Activated T-cell treated with anti-CD3 and anti-CD28 coated beads for 24 hours (primary cell): Measurements from ENCODE around the gene CLSTN1.

Source experiments
- DNase-seq: peaks from one replicate; pipeline ENCODE4 v3.0.0-alpha.2; 2020; ENCODE audit warnings: low read depth

The CLSTN1 gene

DNA sequence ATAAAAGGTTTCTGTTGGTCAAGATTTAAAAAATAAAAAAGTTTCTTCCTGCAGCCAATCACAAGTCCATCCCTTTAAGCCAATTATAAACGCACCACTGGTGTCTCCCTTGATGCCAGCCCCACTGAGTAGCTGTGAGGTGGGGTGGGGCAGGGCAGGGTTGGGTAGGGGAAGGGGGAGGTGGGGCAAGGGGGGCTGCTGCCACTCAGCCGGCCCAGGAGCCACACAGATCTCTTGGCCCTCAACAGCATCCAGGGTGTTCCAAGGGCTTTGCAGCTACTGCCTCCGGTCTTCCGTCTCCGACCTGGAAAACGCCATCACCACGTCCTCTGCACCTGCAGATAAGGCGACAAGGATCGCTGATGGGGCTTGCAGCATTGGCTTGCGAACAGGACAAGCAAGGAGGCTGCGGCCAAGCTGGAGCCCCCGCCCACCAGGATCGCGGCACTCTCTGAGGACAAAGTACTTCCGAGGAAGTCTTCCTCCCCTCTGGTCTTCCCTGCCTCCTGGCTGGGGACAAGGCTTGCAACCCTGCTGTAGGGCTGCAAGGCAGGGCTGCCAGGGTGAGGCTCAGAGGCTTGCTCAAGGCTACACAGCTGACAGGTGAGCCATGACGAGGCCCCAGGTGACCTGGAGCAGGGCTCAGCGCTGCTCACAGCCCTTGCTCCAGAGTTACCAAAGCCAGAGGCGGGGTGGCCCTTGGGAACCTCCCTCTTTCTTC lies 26.8 kb upstream of the CLSTN1 start:
- DNase-seq = no peak

DNA sequence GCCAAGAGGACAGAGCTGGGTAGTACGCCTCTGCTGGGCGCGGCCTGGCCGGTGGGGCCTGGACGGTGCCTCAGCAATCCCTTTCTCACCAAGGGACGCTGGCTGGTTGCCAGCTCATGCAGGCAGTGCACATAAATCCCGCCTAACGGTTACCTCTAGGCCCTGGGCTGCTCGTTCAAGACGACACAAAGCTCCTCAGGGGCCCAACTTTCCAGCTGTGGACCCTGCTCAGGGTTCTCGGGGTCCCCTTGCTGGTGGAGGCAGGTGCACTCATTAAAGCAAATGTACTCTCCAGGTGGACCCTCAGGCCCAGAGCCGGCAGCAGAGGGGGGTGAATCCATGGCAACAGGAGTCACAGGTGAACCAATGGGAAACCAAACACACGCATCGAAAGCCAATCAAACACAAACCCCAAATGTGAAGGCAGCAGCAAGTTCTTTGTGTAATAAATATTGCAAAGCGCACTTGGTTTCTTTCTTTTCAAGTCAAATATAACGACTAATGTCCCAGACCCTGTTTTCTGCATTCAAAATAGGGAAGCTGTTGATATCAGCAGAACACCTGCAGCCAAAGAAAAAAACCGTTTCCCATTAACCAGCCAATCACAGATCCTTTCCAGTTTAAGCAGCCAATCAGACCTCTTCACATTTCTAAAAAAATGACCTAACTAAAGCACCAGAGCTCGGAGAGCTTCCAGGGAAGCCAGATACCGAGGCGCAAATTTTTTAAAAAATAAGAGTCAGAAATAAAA lies 26.1 kb upstream of the CLSTN1 start:
- no peak for DNase-seq

DNA sequence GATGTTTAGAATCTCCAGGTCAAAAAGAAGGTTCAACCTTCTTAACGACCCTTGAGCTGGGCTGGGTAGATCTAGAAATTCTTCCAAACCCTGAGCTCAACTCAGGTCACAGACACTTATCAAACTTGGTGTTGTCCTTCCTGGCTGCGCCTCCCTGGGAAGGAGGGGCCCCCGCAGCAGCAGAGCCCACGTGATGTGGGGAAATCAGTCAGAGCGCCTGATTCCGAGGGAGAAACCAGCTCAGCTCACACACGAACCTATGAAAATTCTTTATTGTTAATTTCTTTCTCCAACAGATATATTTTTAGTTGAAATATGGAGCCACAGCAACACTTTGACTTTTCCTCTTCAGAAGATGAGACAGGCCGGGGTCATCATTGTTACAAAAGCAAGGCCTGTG lies 24.3 kb upstream of the CLSTN1 start:
- DNase-seq = no peak

DNA sequence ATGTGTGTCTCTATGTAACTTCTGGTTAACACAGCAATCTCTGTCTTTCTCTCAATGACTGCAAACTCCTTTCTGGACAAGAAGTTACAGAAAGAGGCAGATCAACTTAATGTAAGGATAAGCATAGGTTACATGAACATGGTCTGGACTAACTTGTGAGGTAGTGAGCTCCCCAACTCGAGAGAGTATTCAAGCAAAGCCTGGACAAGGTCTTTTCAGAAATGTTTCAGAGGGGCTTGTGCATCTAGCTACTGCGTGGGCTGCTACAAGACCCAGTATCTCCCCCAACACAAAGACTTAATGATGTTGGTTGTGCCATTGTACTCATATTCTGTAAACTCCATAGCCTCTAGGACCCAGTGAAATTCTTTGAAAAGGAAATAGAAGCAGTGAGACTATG lies 23.5 kb upstream of the CLSTN1 start:
- no peak for DNase-seq

DNA sequence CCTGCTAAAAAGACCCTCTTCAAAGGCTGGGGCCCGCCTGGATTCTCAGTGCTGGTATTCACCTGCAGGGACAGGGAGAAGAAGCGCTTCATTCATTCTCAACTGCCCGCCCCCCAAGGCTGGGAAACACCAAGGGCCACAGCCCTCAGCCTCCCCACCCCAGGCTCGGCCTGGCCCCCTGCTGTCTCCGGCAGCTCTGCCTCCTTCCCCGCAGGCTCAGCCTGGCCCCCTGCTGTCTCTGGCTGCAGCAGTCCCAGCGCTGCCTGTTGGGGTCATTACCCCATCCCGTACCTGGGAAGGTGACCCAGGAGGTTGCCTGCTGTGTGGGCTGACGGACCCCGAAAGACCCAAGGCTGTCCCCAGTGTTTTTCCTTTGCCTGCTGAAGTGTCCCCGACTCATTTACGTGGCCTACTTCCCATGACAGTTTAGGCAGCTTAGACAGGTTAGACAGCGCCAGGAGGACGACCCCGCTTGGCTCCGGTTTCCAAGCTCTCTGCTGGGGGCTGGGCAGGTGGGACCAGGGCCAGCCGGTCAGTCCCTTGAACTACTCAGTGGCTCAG lies 22.9 kb upstream of the CLSTN1 start:
- DNase-seq = no peak

DNA sequence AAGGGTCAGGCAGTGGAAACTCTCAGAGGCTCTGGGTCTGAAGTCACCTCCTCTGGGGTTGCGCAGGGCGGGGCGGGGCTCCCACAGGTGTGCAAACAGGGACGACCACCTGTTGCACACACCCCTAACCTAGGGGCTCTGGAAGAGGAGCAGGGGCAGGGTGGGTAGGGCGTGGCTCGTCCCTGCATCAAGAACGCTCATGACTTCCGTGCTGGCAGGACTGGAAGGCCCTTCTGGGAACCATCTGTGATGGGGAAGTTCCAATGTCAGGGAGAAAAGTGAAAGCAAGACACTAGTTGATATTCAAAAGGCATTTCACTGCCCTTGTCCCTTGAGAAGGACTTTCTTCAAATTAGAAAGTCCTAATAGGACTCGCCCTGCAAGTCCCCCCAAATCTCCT lies 22.1 kb upstream of the CLSTN1 start:
- no peak for DNase-seq

DNA sequence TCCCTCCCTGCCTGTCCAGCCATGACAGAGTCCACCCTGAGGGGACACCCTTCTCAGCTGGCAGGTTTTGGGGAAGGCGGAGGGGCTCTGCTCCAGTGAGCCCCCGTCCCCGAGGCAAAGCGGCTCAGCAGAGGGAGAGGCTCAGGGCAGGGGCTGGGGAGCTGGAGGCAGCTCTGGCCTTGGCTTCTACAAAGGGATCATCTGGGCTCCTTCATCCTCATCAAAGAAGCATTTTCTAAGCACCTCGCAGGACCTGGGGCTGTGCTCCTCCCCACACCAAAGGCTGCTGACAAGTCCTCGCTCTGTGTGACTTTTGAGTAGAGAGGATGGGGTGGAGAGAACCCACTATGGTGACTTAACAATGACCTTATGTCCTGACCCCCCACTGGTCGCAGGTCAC lies 21.0 kb upstream of the CLSTN1 start:
- no peak for DNase-seq

DNA sequence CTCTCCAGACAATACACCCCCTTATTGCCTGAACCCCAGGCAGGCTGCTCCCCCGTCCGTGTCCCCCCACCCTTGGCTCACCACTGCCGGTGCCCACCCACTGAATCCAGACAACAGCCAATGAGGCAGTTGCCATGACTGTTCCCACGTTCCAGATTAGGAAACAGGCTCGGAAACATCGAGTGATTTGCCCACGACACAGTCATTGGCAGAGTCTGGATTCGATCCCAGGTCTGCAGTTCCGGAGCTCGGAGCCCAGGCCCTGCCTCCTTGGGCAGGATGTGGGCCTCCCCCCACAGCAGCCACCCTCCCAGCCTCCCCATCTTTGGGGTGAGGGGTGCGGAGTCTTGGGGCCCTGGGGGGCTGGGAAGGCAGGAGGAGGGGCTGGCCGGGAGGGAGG lies 20.3 kb upstream of the CLSTN1 start:
- DNase-seq = no peak

DNA sequence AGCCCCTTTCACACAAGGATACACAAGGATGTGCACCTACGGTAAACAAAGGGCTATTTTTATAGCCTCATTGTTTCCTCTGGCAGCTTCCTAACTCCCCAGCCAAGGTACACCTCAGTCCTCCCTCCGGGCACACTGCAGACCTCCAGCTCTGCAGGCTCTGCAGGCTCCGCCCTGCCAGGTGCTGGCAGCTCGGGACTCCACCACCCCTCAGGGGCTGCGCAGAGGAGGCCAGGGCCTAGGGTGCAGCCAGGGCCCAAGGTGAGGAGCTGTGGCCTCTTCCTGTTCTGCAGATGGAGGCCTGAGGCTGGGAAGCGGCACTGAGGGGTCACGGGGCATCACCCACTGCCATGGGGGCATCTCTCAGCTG lies 19.8 kb upstream of the CLSTN1 start:
- DNase-seq = no peak

DNA sequence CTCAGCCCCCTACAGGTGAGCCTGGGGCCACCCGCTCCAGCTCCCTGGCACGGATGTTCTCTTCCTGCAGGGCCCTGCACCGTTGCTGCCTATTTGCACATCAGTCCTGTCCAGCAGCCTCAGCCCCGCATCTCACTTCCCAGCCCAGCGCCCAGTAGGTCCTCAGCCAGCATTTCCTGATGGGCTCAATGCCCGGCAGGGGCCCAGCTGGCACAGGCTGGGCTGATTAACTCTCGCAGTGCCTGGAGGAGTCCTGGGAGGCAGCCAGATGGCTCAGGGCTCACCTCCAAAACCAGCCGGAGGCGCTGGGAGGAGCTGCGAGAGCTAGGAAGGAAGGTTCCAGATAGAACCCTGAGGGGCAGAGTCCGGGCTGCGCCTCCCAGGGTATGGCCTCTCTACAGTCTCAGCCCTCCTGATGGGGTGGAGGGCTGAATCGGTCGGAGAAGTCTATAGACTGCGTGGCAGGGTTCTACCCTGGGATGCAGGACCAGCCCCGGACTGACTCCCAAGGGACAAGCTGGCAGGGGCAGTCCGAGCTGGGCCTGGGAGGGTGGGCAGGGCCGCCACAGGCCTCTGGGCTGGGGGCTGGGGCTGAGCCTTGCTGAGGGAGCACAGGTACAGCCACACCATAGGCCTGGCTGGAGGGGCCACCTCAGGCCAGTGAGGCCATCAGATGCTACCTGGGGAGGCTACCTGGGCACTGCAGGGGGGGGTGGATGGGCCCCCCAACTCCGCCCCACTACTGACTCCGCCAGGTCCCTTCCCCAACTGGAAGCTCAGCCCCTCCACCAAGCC lies 19.2 kb upstream of the CLSTN1 start:
- no peak for DNase-seq

DNA sequence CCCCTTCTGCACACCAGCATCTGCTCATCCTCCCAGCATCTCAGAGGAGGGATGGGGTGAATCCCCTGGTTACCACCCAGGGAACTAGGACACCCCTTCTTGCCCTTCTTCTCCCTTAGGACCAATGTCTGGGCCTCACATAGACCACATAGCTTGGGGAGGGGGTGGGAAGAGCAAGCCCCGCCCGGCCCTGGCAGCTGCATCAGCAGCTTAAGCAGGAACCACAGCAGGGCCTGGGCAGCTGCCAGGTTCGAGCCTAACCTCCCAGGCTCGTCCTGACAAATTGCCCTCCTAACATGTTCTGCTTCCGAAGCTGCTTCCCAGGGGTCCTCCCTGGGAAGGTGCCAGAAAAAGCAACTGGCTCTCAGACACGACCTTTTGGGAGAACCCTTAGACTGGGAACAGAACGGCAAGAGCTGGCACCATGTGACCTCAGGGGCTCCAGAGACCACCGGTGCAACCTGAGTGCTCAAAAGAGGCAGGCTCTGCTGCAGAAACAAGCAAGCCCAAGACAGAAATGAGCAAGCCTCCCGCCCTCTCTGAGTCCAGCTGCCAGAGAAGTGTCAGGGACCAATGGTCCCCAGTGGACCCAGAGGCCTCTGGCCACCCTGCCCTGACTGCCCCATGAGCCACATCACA lies 18.4 kb upstream of the CLSTN1 start:
- DNase-seq = no peak

DNA sequence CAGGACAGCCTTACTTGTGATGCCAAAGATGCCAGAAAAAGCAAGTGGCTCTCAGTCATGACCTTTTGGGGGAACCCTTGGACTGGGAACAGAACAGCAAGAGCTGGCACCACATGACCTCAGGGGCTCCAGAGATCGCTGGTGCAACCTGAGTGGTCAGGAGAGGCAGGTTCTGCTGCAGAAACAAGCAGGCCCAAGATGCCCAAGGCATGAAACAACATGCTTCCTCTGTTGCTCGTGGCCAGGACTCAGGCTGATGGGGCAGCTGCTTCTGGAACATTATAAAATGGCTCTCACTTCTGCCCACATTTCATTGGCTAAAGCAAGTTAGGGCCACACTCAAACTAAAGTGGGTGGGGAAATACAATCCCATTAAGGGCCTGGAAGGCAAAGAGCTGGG lies 17.7 kb upstream of the CLSTN1 start:
- DNase-seq = no peak

DNA sequence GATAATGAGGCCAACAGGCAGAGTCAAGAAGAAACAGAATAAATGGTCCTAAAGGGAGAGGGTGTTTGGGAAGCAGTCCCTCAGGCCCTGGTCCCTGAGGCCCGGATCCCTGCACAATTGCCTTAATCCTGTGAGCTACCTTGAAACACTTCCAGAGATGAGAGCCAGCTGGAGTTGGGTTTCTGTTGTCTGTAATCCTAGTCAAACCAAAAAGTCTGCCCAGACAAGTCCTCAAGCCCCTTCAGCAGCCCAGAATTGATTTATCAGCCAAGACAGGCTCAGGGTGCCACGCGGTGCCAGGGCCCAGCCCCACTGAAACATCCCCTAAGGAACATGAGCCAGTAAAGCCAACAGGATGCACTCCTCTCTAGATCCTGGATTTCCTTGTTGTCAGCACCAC lies 16.4 kb upstream of the CLSTN1 start:
- DNase-seq = no peak

DNA sequence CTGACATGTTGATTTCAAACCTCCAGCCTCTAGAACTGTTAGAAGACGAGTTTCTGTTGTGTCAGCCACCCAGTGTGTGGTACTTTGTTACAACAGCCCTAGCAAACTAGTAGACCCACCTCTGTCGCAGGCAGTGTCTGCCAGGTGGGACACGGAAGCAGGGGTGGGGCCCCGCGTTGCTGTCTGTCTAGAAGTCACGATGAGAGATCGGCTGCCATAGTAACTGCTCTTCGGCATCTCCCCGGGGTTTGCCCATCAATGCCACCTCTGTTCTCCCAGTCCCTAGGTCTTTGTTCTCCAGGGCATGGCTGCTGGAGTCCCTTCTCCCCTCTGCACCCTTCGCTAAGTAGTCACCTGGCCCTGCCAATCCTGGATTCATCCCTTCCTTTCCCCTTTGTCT lies 15.2 kb upstream of the CLSTN1 start:
- DNase-seq = no peak

DNA sequence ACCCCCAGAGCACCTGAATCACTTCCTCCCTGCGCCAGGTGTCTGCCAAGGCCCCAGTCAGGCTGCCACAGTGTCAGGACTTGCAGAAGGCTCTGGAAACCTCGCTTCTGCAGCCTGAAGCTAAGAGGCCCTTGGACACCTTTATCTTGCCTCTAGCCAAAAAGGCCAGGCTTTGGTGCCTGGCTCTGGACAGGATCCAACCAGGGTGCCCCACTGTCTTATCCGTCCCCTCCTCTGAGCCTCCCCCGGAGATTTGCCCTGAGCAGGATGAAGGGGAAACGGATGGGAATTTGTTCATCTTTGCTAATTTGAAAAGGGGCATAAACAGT lies 12.8 kb upstream of the CLSTN1 start:
- DNase-seq = no peak

DNA sequence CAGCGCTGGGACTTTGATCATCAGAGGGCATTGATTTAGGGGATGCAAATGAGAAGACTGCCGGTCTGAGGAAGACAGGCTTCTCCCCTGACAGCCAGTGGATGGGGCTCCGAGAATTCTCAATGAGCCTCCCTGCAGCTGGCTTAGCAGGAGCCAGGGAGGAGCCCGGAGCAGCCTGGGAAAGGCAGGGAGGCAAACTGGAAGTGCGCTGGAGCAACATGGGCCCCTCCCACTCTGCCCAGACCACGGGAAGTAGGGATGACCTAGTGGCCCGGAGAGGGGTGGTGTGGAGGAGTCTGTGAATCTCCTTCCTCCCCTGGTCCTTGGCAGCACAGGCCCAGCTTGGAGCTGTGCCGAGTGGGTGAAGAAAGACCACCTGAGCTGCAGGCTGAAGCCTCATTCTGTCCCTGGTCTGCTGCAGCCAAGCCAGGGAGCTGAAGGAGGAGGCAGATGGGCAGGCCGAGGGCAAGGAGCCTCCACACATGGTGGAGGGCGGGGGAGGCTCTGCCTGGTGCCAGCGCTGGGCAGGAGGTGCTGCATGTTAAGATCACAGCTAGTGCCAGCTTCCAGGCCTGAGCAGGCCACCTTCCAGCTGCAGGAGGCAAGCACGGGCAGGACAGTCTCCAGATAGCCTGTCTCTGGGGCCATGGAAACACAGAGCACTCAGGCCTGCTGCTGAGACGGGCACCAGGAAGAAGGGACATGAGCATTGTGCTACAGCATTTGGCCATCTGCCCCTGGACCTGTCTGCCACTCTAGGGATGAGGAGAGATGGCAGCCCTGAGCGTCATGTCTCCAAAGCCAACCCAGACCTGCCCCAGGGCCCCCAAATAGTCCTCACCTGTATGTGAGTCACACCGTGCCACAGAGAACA lies 12.2 kb upstream of the CLSTN1 start:
- no peak for DNase-seq

DNA sequence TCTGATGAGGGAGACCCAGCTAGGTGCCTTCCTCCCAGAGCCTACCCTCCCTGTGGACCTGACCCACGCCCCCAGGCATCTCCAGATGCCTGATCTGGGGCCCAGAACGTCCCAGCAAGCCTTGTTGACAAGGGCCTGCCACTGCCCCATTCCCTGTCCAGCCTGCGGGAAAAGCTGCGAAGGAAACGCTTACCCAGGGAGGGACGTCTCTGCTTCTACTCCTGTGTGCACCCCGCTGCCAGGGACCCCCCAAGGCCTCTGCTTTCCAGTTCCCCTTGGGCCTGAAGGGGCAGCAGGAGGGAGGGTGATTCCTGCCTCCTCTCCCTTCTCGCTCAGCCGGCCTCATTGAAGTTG lies 11.6 kb upstream of the CLSTN1 start:
- no peak for DNase-seq

DNA sequence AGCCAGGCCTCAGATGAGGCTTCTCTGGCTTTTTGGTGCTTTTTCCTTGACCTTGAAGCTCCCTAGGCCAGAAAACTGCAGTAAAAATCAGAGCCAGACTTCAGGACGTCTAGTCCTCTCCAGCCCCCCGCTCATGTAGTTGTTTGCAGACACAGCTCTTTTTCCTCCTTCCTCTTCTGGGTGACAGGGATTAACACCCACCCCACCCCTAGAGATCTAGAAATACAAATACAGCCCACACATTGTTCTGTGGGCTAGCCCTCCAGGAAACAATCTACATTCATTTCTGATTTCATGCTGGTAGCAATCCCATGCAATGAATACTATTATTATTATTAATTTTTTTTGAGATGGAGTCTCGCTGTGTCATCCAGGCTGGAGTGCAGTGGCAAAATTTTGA lies 9.9 kb upstream of the CLSTN1 start:
- DNase-seq = no peak

DNA sequence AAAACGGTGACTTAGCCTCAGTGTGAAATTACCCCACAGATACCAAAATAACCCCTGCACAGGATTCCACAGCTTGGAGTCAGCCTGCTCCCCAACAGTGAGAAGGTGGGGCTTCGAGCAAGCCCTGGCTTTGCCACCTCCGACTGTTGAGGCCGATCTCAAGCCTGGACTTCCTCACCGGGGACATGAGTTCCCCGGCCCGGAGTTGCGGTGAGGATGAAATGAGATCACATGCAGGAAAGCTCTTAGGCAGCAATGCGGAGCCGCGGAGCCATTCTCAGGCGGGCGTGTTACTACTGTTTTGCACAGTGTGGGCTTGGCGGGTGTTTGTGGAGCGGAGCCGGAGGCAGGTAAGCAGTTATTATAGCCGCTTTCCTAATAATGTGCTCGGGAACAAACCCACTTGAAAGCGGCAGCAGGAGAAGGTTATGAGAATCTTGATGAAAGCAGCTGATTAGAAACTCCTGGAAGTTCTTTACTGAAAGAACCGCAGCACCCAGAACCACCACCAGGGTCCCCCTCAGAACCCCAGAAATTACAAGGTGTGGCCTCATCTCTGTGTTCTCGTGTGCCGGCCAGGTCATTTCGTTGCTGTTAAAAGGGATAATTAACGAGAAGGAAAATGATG lies 3.9 kb upstream of the CLSTN1 start:
- DNase-seq = no peak

DNA sequence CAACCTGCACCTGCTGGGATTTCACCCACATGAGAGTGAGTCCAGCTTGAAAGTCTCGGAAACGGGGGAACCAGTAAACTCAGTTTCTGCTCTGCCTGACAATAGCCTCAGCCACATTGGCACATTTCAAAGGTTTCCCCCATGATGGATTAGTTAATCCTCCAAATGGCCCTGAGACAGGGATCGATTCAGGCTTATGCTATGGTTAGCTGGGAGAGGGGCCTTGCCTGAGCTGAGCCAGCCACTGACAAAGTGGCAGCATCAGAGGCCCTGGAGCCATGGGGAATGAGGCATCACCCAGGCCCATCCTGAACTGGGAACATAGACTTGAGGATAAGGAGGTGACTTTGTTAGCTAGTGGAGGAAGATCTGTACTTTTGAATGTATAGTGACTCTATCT lies 2.9 kb upstream of the CLSTN1 start:
- DNase-seq = no peak

DNA sequence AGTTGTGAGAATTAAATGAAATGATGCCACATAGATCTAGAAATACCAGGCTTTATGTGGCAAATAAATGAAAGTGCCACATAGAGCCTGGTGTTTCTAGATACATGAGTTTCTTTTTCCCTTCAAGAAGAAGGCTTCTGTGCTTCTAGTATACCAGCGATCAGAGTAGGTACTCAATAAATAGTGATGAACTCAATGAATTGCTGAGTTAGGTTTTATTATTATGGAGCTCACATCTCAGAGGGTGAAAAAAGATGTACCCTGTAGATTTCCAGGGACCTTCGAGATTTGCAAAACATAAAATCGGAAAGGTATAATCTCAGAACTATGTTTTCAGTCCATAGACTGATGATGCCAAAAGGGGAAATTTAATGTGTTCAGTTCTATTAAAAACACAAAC lies 2.3 kb upstream of the CLSTN1 start:
- no peak for DNase-seq
